T-helper 1 cell treated with Interleukin-12 subunit alpha and Interleukin-12 subunit beta and Interleukin-4 antibody, amounts not matched to agents 30 μg/mL and 1 μg/mL, for 36 hours (primary cell): ENCODE data around the gene MAD1L1.
"Not testable (repeated sequence)": the region's sequence is repeated elsewhere in the genome, so short reads cannot be mapped to it uniquely, and the experiment has no call there.

Experiments used
- H3K27ac Mint-ChIP-seq: one replicate; pipeline ENCODE4 v1.8.0; 2021; ENCODE audit warnings: mild to moderate bottlenecking, mixed read lengths
- H3K27me3 Mint-ChIP-seq: one replicate; pipeline ENCODE4 v1.8.0; 2021; ENCODE audit warnings: low read depth, mixed read lengths
- H3K36me3 Mint-ChIP-seq: one replicate; pipeline ENCODE4 v1.8.0; 2021; ENCODE audit warnings: low read depth, mixed read lengths
- H3K4me1 Mint-ChIP-seq: one replicate; pipeline ENCODE4 v1.8.0; 2021; ENCODE audit warnings: low read depth, mixed read lengths
- H3K4me3 Mint-ChIP-seq: one replicate; pipeline ENCODE4 v1.8.0; 2021; ENCODE audit warnings: mild to moderate bottlenecking, moderate library complexity, mixed read lengths
- H3K9me3 Mint-ChIP-seq: one replicate; pipeline ENCODE4 v1.8.0; 2021; ENCODE audit warnings: mixed read lengths

MAD1L1 gene

GRCh38 chr7:2038931-2039728 is 193.6 kb downstream of the MAD1L1 start:
- Mint-ChIP-seq H3K27ac (no peak overlapping the region), H3K27me3 (peaks cover 8% of the 10 kb centered on the region), H3K9me3 (no peaks in the 10 kb centered on the region), H3K36me3 (peaks cover 9% of the 10 kb centered on the region), H3K4me3 (peak overlapping the region; percentile 32), H3K4me1 (peaks cover 37% of the 10 kb centered on the region)

- Mint-ChIP-seq H3K36me3 (peaks cover 7% of the 10 kb centered on the region), H3K9me3 (no peaks in the 10 kb centered on the region), H3K4me3 (peak overlapping the region; percentile 85), H3K27me3 (peaks cover 8% of the 10 kb centered on the region), H3K27ac (peak overlapping the region; percentile 77), H3K4me1 (peaks cover 37% of the 10 kb centered on the region)
Measured at GRCh38 chr7:2037808-2038522, 194.8 kb downstream of the MAD1L1 start.

- no peaks in the 10 kb centered on the region for H3K9me3 Mint-ChIP-seq
- H3K4me3 Mint-ChIP-seq, result peak overlapping the region; percentile 85
- H3K4me1 Mint-ChIP-seq, result peaks cover 37% of the 10 kb centered on the region
- peaks cover 8% of the 10 kb centered on the region for H3K27me3 Mint-ChIP-seq
- peaks cover 7% of the 10 kb centered on the region for H3K36me3 Mint-ChIP-seq
- H3K27ac Mint-ChIP-seq, result peak overlapping the region; percentile 77
Measured at GRCh38 chr7:2037301-2037807, 195.4 kb downstream of the MAD1L1 start.

DNA sequence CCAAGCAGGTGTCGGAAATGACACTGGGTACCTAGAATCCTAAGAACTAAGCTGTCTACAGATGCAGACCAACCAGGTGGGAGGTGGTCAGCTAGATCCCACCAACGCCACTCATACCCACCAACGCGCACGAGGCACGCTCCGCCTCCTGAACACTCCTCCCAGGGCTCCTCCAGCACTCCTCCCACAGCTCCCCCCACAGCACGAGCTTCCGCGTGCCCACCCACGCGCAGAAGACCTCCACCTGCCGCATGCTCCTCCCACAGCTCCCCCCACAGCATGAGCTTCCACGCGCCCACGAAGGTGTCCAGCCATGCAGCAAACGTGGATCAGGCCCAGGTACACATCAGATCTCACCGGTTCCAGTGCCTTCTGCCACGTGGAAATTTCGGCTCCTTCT is 196.0 kb downstream of the MAD1L1 start:
- Mint-ChIP-seq H3K4me3 (no peak overlapping the region), H3K27ac (no peak overlapping the region)

GRCh38 chr7:2036201-2036600 is 196.5 kb downstream of the MAD1L1 start:
- peaks cover 42% of the 10 kb centered on the region for H3K4me1 Mint-ChIP-seq
- H3K27me3 Mint-ChIP-seq, H3K27ac Mint-ChIP-seq, H3K9me3 Mint-ChIP-seq, H3K4me3 Mint-ChIP-seq, H3K36me3 Mint-ChIP-seq: not testable (repeated sequence)

More for the DNA sequence above, 196.0 kb downstream of the MAD1L1 start:
- Mint-ChIP-seq H3K27me3 (peaks cover 8% of the 10 kb centered on the region), H3K4me1 (peaks cover 37% of the 10 kb centered on the region), H3K9me3 (no peaks in the 10 kb centered on the region), H3K36me3 (peaks cover 3% of the 10 kb centered on the region)

- peaks cover 8% of the 10 kb centered on the region for H3K27me3 Mint-ChIP-seq
- peaks cover 9% of the 10 kb centered on the region for H3K36me3 Mint-ChIP-seq
- H3K4me1 Mint-ChIP-seq, result peaks cover 35% of the 10 kb centered on the region
- no peak overlapping the region for H3K4me3 Mint-ChIP-seq
- peaks cover 2% of the 10 kb centered on the region for H3K9me3 Mint-ChIP-seq
- H3K27ac Mint-ChIP-seq, result no peak overlapping the region
Measured at GRCh38 chr7:2034291-2035201, 198.2 kb downstream of the MAD1L1 start.

DNA sequence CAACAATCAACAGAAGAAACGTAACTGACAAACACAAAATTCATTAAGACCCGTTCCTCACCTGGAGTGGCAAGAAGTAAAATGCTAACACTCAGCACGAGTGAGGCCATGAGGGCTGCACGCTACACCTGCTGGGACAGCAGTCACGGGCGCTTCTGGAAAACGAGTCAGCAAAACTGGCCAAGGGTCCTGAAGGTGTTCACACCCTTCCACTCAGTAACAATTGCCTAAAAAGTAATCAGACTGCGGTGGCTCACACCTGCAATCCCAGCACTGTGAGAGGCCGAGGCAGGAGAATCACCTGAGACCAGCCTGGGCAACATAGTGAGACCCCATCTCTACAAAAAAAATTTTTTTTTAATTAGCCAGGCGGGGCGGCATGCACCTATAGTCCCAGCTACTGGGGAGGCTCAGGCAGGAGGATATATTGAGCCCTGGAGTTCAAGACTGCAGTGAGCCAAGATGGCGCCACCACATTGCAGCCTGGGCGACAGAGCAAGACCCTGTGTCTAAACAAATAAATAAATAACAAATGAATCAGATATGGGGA is 199.1 kb downstream of the MAD1L1 start:
- H3K36me3 Mint-ChIP-seq, result peaks cover 14% of the 10 kb centered on the region
- peaks cover 28% of the 10 kb centered on the region for H3K4me1 Mint-ChIP-seq
- H3K27me3 Mint-ChIP-seq, result peaks cover 8% of the 10 kb centered on the region
- no peak overlapping the region for H3K27ac Mint-ChIP-seq
- no peak overlapping the region for H3K4me3 Mint-ChIP-seq
- H3K9me3 Mint-ChIP-seq, result peaks cover 11% of the 10 kb centered on the region

GRCh38 chr7:2032876-2033407 is 199.8 kb downstream of the MAD1L1 start:
- Mint-ChIP-seq H3K4me3 (no peak overlapping the region), H3K36me3 (peaks cover 17% of the 10 kb centered on the region), H3K4me1 (peaks cover 24% of the 10 kb centered on the region), H3K27ac (no peak overlapping the region), H3K9me3 (peaks cover 16% of the 10 kb centered on the region), H3K27me3 (peaks cover 8% of the 10 kb centered on the region)

DNA sequence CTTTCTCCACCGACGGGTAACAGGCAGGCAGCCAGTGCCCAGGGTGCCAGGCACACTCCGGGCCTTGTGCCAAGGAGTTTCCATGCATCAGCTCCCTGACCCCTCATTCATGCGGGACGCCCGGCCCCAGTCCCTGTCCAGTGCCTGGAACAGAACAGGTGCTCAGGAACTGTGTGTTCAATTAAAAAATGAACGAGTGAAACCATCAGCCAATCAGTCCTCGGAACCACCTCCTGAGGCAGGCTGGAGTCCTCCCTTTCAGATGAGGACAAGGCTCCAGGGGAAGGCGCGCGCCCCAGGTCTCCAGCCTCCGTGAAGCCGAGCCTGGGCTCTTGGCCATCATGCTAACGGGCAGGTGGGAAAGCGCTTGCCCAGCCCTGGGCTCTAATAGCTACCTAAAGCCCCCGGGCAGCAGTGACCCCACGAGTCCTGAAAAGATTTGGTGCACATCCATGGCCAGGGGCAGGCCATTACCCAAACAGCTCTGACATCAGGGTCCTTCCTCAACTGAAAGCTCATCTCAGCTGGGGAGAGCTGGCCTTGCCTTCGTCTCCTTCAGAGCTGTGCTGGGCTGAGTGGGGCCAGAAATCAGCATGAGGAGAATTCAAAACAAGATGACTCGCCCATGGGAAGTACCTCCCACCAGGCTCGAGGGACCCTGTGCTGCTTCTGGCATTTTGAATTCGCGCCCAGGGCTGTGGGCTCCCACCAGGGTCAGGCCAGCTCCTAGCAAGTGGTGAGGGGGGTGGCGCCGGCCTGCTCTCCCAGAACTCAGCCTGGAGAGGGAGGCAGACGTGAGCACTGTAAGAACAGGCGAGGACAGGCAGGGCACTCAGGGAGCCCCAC is 200.5 kb downstream of the MAD1L1 start:
- Mint-ChIP-seq H3K4me3 (no peak overlapping the region), H3K27ac (no peak overlapping the region), H3K4me1 (peaks cover 17% of the 10 kb centered on the region), H3K36me3 (peaks cover 20% of the 10 kb centered on the region), H3K9me3 (peaks cover 22% of the 10 kb centered on the region), H3K27me3 (peaks cover 6% of the 10 kb centered on the region)

GRCh38 chr7:2031451-2031845 is 201.3 kb downstream of the MAD1L1 start:
- Mint-ChIP-seq H3K4me1 (peaks cover 13% of the 10 kb centered on the region), H3K36me3 (peaks cover 20% of the 10 kb centered on the region), H3K4me3 (no peak overlapping the region), H3K9me3 (peaks cover 28% of the 10 kb centered on the region), H3K27ac (peak overlapping the region; percentile 24), H3K27me3 (no peaks in the 10 kb centered on the region)

- Mint-ChIP-seq H3K27ac (peak overlapping the region; percentile 24), H3K27me3 (no peaks in the 10 kb centered on the region), H3K4me1 (peaks cover 11% of the 10 kb centered on the region), H3K4me3 (no peak overlapping the region), H3K9me3 (peaks cover 34% of the 10 kb centered on the region), H3K36me3 (peaks cover 22% of the 10 kb centered on the region)
Measured at GRCh38 chr7:2030475-2031450, 202.0 kb downstream of the MAD1L1 start.

- Mint-ChIP-seq H3K4me3 (no peak overlapping the region), H3K36me3 (peaks cover 24% of the 10 kb centered on the region), H3K9me3 (peaks cover 41% of the 10 kb centered on the region), H3K4me1 (peaks cover 11% of the 10 kb centered on the region), H3K27ac (no peak overlapping the region), H3K27me3 (no peaks in the 10 kb centered on the region)
Measured at GRCh38 chr7:2029936-2030335, 202.8 kb downstream of the MAD1L1 start.
